ENCODE measurements around the gene NBPF1.
"Not testable (repeated sequence)": the region's sequence is repeated elsewhere in the genome, so short reads cannot be mapped to it uniquely, and the experiment has no call there.

NBPF1 gene

GRCh38 chr1:16605532-16606505 is 7.5 kb downstream of the NBPF1 start:
- no peak for DNase-seq

DNA sequence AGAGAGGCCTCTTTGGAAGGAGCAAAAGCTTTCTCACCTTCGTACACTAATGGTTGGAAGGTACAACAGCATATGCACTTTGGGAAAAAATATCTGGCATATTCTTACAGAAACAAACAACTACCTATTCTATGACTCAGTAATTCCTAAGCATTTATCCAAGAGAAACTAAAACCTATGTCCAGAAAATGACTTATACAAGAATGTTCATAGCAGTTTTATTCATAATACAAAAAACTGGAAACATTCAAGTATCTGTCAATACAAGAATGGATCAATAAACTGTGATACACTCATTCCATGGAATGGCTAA is 8.2 kb downstream of the NBPF1 start:
- DNase-seq, result no peak

- DNase-seq, result not testable (repeated sequence)
Observed at GRCh38 chr1:16604514-16605212, 8.7 kb downstream of the NBPF1 start.

GRCh38 chr1:16603623-16604022 is 9.7 kb downstream of the NBPF1 start:
- DNase-seq, result not testable (repeated sequence)

DNA sequence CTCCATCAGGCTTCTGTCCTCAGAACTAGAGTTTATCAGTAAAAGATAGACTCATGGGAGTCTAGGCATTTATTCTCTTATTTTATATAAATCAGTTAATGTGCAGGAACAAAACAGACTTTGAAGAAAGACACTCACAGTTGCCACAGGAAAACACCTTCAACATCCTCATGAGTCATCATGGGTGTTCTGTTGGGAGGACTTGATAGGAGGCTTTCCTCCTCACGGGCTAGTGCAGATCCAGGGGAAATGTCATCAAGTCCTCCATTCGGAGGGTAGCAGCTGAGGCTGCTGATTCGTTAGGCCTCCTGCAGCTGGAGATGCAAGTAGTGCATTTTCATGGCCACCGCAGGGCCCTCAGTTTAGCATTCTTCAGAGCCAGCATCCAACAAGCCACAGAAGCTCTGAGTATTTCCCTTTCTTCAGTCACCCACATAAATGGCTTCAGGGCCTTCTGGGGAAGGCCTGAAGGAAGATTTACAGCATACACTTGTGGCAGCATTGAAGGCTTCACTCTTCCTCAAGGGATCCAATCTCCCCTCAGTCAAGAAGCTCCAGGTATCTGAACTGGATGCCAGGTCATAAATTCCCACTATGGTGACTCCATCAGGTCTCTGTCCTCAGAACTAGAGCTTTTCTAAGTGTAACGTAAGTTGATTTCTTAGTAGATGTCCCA is 10.9 kb downstream of the NBPF1 start:
- DNase-seq, result not testable (repeated sequence)

- DNase-seq, result not testable (repeated sequence)
Observed at GRCh38 chr1:16600855-16601786, 12.2 kb downstream of the NBPF1 start.

DNA sequence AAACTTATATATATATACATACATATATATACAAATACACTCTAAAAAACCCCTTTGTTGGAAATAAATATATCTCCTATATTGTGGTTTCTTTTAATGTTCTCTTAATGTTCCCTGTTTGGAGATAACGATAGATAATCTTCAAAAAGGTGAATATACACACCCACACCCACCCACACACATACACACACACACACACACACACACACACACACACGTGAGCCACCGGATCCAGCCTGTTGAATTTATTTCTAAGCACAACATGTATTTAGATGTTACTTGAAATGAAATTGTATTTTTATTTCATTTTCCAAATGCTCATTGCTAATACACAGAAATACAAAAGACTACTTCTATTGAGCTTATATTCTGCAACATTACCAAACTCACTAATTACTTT is 14.0 kb downstream of the NBPF1 start:
- not testable (repeated sequence) for DNase-seq

GRCh38 chr1:16595216-16595615 is 18.1 kb downstream of the NBPF1 start:
- not testable (repeated sequence) for DNase-seq

DNA sequence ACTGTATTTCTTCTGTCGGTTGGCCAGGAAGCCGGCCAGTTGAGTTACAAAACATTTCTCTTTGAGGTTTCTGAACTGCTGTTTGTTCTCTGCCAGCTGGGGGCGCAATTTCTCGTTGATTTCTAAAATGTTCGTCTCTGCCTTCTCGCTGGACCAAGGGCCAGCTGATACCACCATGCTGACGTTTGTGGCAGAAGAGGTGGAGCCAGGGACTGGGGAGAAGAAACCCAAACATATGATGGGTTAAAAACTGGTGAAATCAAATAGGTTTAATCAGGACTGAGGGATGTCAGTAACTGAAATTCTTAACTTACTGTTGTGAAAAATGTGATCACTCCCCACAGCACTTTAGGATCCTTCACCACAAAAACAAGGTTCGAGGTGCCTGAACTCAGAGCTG is 21.5 kb downstream of the NBPF1 start:
- DNase-seq, result not testable (repeated sequence)

DNA sequence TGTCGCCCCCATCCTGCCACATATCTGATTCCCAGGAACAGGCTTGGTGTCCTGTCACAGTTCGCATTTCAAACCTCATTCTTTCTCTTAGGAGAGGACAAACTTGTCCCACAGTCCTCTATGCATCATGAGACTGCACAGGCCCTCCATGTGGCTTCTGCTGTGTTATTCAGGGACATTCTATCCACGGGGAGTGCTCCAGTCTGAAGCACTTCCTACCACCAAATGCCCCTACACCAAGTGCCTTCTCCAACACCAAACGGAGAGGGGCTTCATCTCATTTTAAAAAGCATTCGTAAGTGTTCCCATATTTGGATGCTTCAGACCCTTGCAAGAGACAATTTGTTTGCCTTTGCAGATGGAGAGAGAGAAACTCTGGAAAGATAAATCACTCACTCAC is 25.3 kb downstream of the NBPF1 start:
- not testable (repeated sequence) for DNase-seq

GRCh38 chr1:16587639-16588038 is 25.7 kb downstream of the NBPF1 start:
- not testable (repeated sequence) for DNase-seq

- DNase-seq, result not testable (repeated sequence)
Observed at GRCh38 chr1:16565324-16565723, 48.0 kb downstream of the NBPF1 start.

- not testable (repeated sequence) for DNase-seq
Observed at GRCh38 chr1:16561035-16561434, 52.3 kb downstream of the NBPF1 start.

DNA sequence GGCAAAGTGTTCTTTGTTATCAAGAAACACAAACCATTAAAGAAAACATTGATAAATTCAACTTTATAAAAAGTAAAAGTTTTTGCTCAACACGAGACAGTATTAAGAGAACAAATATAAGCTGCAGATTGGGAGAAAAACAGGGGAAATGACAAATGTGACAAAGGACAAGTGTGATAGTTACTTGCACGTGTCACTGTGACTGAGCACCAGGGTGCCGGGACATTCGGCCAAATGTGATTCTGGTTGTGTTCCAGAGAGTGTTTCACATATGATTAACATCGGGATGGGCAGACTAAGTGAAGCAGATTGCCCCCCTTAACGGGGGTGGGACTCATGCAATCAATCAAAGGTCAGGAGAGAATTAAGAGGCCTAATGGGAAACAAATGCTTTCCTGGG is 52.9 kb downstream of the NBPF1 start:
- DNase-seq, result not testable (repeated sequence)

- DNase-seq, result not testable (repeated sequence)
Observed at GRCh38 chr1:16559688-16560087, 53.7 kb downstream of the NBPF1 start.

GRCh38 chr1:16557034-16557433 is 56.3 kb downstream of the NBPF1 start:
- not testable (repeated sequence) for DNase-seq

- DNase-seq, result not testable (repeated sequence)
Observed at GRCh38 chr1:16553244-16553643, 60.1 kb downstream of the NBPF1 start.

- DNase-seq, result not testable (repeated sequence)
Observed at GRCh38 chr1:16550212-16550918, 63.0 kb downstream of the NBPF1 start.

GRCh38 chr1:16549545-16549944 is 63.8 kb downstream of the NBPF1 start:
- not testable (repeated sequence) for DNase-seq

GRCh38 chr1:16547502-16548241 is 65.7 kb downstream of the NBPF1 start:
- not testable (repeated sequence) for DNase-seq

DNA sequence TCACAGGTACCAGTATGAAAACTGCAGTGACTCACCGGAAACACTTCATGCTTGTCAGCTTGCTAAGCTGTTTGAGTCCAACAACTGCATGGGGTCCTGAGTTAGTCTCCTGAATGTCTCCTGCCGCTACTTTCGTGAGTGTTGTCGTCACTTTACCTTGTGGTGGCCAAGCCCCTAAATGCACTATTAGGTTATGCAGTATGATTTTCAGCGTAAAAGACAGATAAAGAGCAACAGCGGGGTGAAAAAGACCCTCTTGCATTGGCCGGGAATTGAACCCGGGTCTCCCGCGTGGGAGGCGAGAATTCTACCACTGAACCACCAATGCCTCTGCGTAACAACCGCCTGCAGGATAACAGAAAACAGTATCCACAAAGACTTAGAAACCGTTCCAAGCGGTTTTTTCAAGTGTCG is 67.7 kb downstream of the NBPF1 start:
- DNase-seq, result not testable (repeated sequence)

All from SIG-M5 (cell line).